ENCODE results near the gene PNPLA5.
A peak's percentile ranks its signal among the peaks of the same experiment; 100 is the strongest.

Gene PNPLA5

DNA sequence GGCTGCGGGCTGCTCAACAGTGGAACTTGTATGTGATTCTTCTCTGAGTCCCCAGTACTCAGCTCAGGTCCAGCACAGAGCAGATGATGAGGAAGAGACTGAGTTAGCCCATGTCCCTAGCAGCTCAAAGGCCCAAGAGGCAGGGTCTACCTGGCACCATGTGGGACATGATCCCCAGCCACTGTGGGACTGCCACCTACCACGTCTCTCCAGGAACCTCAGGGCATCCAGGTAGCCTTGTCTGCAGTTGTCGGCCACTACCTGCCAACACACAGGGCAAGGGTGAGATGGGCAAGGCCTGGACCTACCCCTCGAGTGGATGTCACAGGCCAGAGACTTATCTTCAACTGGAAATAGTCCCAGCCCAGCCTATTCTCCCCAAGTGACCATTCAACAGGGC is 4.4 kb downstream of the PNPLA5 start:
- DNase-seq (ENCODE audit: low read depth in 2 of 2), result no peak
- no peak overlapping the region for H3K4me3 ChIP-seq (replicated peaks in 1 of 2; ENCODE audit: low read depth in 2 of 2, low read length in 2 of 2)
- TF ChIP-seq CTCF (IDR thresholded peaks at IDR 0.05; ENCODE audit: low read depth, low read length), result no peak

DNA sequence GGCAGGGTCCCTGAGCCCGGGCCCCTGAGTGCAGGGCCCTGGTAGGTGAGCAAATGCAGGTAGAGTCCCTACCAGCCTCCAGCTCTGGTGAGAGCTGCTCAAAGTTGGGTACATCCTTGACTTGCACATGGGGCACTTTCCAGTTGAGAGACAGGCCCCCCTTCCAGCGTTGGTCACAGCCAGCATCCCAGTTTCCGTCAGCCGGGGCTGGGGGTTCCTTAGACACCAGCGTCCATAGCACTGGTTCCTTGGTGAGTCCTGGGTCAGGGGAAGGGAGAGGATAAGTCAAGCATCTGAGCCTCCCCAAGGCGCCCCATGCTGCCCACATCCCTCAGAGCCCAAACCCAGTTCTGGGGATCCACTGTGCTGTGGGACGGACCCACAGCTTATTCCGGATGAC is 5.6 kb downstream of the PNPLA5 start:
- no peak for TF ChIP-seq CTCF (IDR thresholded peaks at IDR 0.05; ENCODE audit: low read depth, low read length)
- DNase-seq (ENCODE audit: low read depth in 2 of 2), result no peak
- no peak overlapping the region for H3K4me3 ChIP-seq (replicated peaks in 1 of 2; ENCODE audit: low read depth in 2 of 2, low read length in 2 of 2)

DNA sequence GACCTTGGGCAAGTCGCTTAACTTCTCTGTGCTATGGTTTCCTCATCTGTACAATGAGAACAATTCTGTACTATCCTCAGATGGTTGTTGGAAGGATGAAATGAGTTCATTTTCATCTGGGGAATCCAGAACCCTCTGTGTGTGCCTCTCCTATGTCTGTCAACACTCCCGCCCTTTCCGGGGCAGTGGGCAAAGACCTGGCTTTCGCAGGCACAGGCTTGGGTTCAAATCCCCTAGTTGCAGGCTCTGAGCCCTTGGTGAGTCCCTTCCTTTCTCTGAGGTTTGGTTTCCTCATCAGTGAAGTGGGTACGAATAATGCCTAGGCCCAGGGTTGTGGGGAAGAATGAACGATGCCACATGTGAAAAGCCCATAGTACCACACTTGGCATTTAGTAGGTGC is 6.0 kb downstream of the PNPLA5 start:
- TF ChIP-seq CTCF (IDR thresholded peaks at IDR 0.05; ENCODE audit: low read depth, low read length), result no peak
- DNase-seq (ENCODE audit: low read depth in 2 of 2), result no peak
- H3K4me3 ChIP-seq (replicated peaks in 1 of 2; ENCODE audit: low read depth in 2 of 2, low read length in 2 of 2), result no peak overlapping the region

DNA sequence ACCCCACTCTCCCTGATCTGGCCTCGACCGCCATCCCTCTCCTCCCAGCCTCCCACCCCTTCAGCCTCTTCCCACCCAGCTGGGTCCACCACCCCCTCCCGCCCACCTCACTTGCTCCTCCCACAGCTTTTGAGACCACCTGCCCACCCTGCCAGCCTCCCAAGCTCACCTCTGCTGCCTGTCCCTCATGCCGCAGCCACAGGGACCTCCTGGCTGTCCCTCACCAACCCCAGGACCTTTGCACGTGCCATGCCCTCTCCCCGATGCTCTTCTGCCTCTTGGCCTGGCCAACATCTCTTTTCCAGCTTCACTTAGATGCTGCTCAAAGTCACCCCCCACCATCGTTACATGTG is 6.5 kb downstream of the PNPLA5 start:
- TF ChIP-seq CTCF (IDR thresholded peaks at IDR 0.05; ENCODE audit: low read depth, low read length), result no peak
- no peak for DNase-seq (ENCODE audit: low read depth in 2 of 2)
- H3K4me3 ChIP-seq (replicated peaks in 1 of 2; ENCODE audit: low read depth in 2 of 2, low read length in 2 of 2), result no peak overlapping the region

GRCh38 chr22:43884600-43885318 is 7.1 kb downstream of the PNPLA5 start:
- peak; percentile 52 to 56 for DNase-seq (ENCODE audit: low read depth in 2 of 2)
- H3K4me3 ChIP-seq (replicated peaks in 1 of 2; ENCODE audit: low read depth in 2 of 2, low read length in 2 of 2), result no peak overlapping the region
- peak; percentile 94 for TF ChIP-seq CTCF (IDR thresholded peaks at IDR 0.05; ENCODE audit: low read depth, low read length)

- DNase-seq (ENCODE audit: low read depth in 2 of 2), result no peak
- H3K4me3 ChIP-seq (replicated peaks in 1 of 2; ENCODE audit: low read depth in 2 of 2, low read length in 2 of 2), result no peak overlapping the region
- no peak for TF ChIP-seq CTCF (IDR thresholded peaks at IDR 0.05; ENCODE audit: low read depth, low read length)
These were observed 7.9 kb downstream of the PNPLA5 start for GRCh38 chr22:43883719-43884415.

Measured in cardiac fibroblast (primary cell).